Left lung (tissue), 10 donors: ENCODE results near the gene TCAP. TPM values are rescaled to one million over a fixed set of nuclear protein-coding genes. Genes with fewer than 3 reads are reported as not detected.
A peak's percentile ranks its signal among the peaks of the same experiment; 100 is the strongest.

Experiments
- ATAC-seq: fragments of 200-7000 bp; cut with Tn5 transposase; one replicate; pipeline ENCODE4 v1.9.1; 2020; ENCODE audit warnings: moderate library complexity
- DNase-seq, 4 donors: peaks; one replicate each; pipeline ENCODE4 v3.0.0-alpha.2; 2013 to 2020
- H3K27ac ChIP-seq, 2 donors: fragments of 200-600 bp; sonication (generic) in 1 of 2; one replicate each; pipeline versions ENCODE4 v1.5.0 to v1.8.0; 2020 to 2021
- H3K27me3 ChIP-seq, 2 donors: fragments of 200-600 bp; sonication (generic) in 1 of 2; one replicate each; pipeline versions ENCODE4 v1.5.0 to v1.8.0; 2020 to 2021
- H3K36me3 ChIP-seq, 2 donors: fragments of 200-600 bp; sonication (generic) in 1 of 2; one replicate each; pipeline versions ENCODE4 v1.5.0 to v1.8.0; 2020 to 2021
- H3K4me1 ChIP-seq, 2 donors: fragments of 200-600 bp; one replicate each; pipeline ENCODE4 v1.8.0; 2021
- H3K4me3 ChIP-seq, 2 donors: fragments of 200-600 bp; sonication (generic) in 1 of 2; one replicate each; pipeline versions ENCODE4 v1.5.0 to v1.8.0; 2020 to 2021; ENCODE audit warnings: mild to moderate bottlenecking in 1 of 2
- H3K9me3 ChIP-seq, 2 donors: fragments of 200-600 bp; sonication (generic) in 1 of 2; one replicate each; pipeline versions ENCODE4 v1.5.0 to v1.8.0; 2020 to 2021
- CTCF ChIP-seq, 2 donors: fragments of 200-600 bp; sonication (generic) in 1 of 2; IDR thresholded peaks; one replicate each; pipeline versions ENCODE4 v1.5.0 to v1.8.0; 2021; ENCODE audit warnings: antibody characterized with exemption in 2 of 2
- intact Hi-C, 2 donors: fragments of 100-400 bp; cut with DNase I; formaldehyde crosslinking; loops; one replicate each; pipeline versions ENCODE4 v1.11.2 to v1.14.2; 2022
- polyA plus RNA-seq, 6 donors: library from polyadenylated mRNA; unstranded; fragments of 120-200 nt; gene quantifications; one replicate each; pipeline ENCODE4 v1.2.1, GENCODE V29; 2013; ENCODE audit not compliant: insufficient read length in 6 of 6
- total RNA-seq, 2 donors: library from RNA; stranded (reverse); fragmentation: NEBNext Ultra II Directional; extraction: Animal tissue kit (Norgen Biotek cat#: 25700); gene quantifications; one replicate each; pipeline ENCODE4 v1.2.1, GENCODE V29; 2021
- donor health status: DM: no; HTN: yes; CAD: no.
- donor health status: DM: no; HTN: no; CAD: no.

The TCAP gene
- total and polyA plus RNA-seq, 8 donors, result 1.3 to 2.6 (median 1.8) TPM

GRCh38 chr17:39711851-39712250, 46.7 kb downstream of the TCAP start:
- Histone ChIP-seq H3K4me3 (no peak overlapping the region), H3K4me1 (no peaks in the 10 kb centered on the region), H3K27ac (no peak overlapping the region), H3K27me3 (no peaks in the 10 kb centered on the region), H3K36me3 (peaks cover 0 to 72% of the 10 kb centered on the region in 2 donors), H3K9me3 (no peaks in the 10 kb centered on the region)
- DNase-seq (peak in 1 of 4 donors; percentile 51), ATAC-seq (no peak)
- TF ChIP-seq CTCF (IDR thresholded peaks at IDR 0.05), result no peak
- intact Hi-C loops, result no loop called here

DNA sequence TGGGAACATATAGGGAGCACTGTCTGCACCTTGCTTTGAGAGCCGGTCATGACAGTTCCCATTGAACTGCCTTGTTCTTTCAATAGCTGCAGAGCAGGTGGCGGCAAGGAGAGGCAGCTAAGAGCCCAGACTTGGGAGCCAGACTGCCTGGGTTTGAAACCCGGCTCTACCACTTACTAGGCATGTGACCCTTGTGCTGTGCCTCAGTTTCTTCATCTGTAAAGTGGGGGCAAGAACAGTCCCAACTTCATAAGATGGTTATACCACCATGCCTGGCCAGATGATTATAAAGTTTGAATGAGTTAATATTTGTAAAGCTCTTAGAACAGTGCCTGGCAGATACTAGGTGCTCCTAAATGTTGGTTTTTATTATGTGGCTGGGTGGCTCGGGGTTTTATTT, 49.1 kb downstream of the TCAP start:
- intact Hi-C loops, result no loop called here
- Histone ChIP-seq H3K9me3 (no peaks in the 10 kb centered on the region), H3K27me3 (no peaks in the 10 kb centered on the region), H3K4me3 (no peak overlapping the region), H3K4me1 (no peaks in the 10 kb centered on the region), H3K36me3 (peaks cover 0 to 69% of the 10 kb centered on the region in 2 donors), H3K27ac (no peak overlapping the region)
- TF ChIP-seq CTCF (IDR thresholded peaks at IDR 0.05), result no peak
- ATAC-seq, result no peak
- DNase-seq, result peak in 1 of 4 donors; percentile 5

- Histone ChIP-seq H3K36me3 (peaks cover 0 to 63% of the 10 kb centered on the region in 2 donors), H3K27me3 (no peaks in the 10 kb centered on the region)
- intact Hi-C loops, result no loop called here
Measured at GRCh38 chr17:39715375-39716072, 50.4 kb downstream of the TCAP start.

More at GRCh38 chr17:39715375-39716072, 50.4 kb downstream of the TCAP start:
- Histone ChIP-seq H3K27ac (no peak overlapping the region), H3K4me3 (no peak overlapping the region), H3K4me1 (no peaks in the 10 kb centered on the region), H3K9me3 (no peaks in the 10 kb centered on the region)
- TF ChIP-seq CTCF (IDR thresholded peaks at IDR 0.05), result no peak
- no peak for ATAC-seq
- DNase-seq, result peak in 1 of 4 donors; percentile 50

Other genes starting within 250 kb of the TCAP start
- 10 to 100 TPM; 32.1 to 35.4 TPM for gene MED1, start 214.1 kb upstream of the TCAP start, total RNA-seq
- gene MED1, start 214.1 kb upstream of the TCAP start, polyA plus RNA-seq, result 10 to 100 TPM; 54.8 to 63.2 (median 57.0) TPM
- gene CDK12, start 203.9 kb upstream of the TCAP start, total RNA-seq, result 10 to 100 TPM; 43.9 to 53.9 TPM
- 10 to 100 TPM; 65.7 to 77.3 (median 70.7) TPM for gene CDK12, start 203.9 kb upstream of the TCAP start, polyA plus RNA-seq
- gene NEUROD2, start 57.4 kb upstream of the TCAP start, total RNA-seq, result not detected
- gene NEUROD2, start 57.4 kb upstream of the TCAP start, polyA plus RNA-seq, result under 1 TPM; 0.03 to 0.11 (median 0.08) TPM
- gene PPP1R1B, start 38.4 kb upstream of the TCAP start, total RNA-seq, result 10 to 100 TPM; 10.6 to 29.7 TPM
- gene PPP1R1B, start 38.4 kb upstream of the TCAP start, polyA plus RNA-seq, result 10 to 100 TPM; 48.0 to 66.4 (median 57.6) TPM
- 10 to 100 TPM; 57.2 to 66.1 TPM for gene STARD3, start 28.2 kb upstream of the TCAP start, total RNA-seq
- gene STARD3, start 28.2 kb upstream of the TCAP start, polyA plus RNA-seq, result 10 to 100 TPM; 42.1 to 61.5 (median 53.5) TPM
- gene PNMT, start 3.1 kb downstream of the TCAP start, total RNA-seq, result under 1 TPM; 0.38 to 0.58 TPM
- gene PNMT, start 3.1 kb downstream of the TCAP start, polyA plus RNA-seq, result 1 to 10 TPM; 1.6 to 2.4 (median 1.8) TPM
- gene PGAP3, start 22.7 kb downstream of the TCAP start, total RNA-seq, result 10 to 100 TPM; 17.2 to 32.9 TPM
- 10 to 100 TPM; 37.9 to 46.5 (median 41.1) TPM for gene PGAP3, start 22.7 kb downstream of the TCAP start, polyA plus RNA-seq
- gene ERBB2, start 34.7 kb downstream of the TCAP start, total RNA-seq, result 100 to 1,000 TPM in 1 of 2 donors, 10 to 100 TPM in 1; 65.1 to 137 TPM
- gene ERBB2, start 34.7 kb downstream of the TCAP start, polyA plus RNA-seq, result 100 to 1,000 TPM; 103 to 125 (median 107) TPM
- 10 to 100 TPM; 45.6 to 57.9 TPM for gene MIEN1, start 65.2 kb downstream of the TCAP start, total RNA-seq
- gene MIEN1, start 65.2 kb downstream of the TCAP start, polyA plus RNA-seq, result 10 to 100 TPM; 18.8 to 27.5 (median 24.0) TPM
- gene GRB7, start 72.6 kb downstream of the TCAP start, total RNA-seq, result 10 to 100 TPM; 12.4 to 31.9 TPM
- 10 to 100 TPM; 25.8 to 34.2 (median 28.2) TPM for gene GRB7, start 72.6 kb downstream of the TCAP start, polyA plus RNA-seq
- 1 to 10 TPM; 3.3 to 6.6 TPM for gene IKZF3, start 199.0 kb downstream of the TCAP start, total RNA-seq
- gene IKZF3, start 199.0 kb downstream of the TCAP start, polyA plus RNA-seq, result 1 to 10 TPM; 1.2 to 1.9 (median 1.6) TPM
- not detected for gene ZPBP2, start 202.9 kb downstream of the TCAP start, total RNA-seq
- not detected for gene ZPBP2, start 202.9 kb downstream of the TCAP start, polyA plus RNA-seq